Suprapubic skin (tissue), 3 donors: Measurements from ENCODE around the gene PTGES2.

Source experiments
- POLR2A ChIP-seq, 2 donors: fragments of 450-650 bp; IDR thresholded peaks; one replicate each; pipeline ENCODE4 v1.6.1; 2017; ENCODE audit warnings: antibody characterized with exemption in 2 of 2, mild to moderate bottlenecking in 2 of 2, moderate library complexity in 2 of 2
- TF ChIP-seq, protein P1 (sequence below), 2 donors: fragments of 200-600 bp in 1 of 2; fragments of 450-650 bp in 1 of 2; sonication (generic) in 1 of 2; IDR thresholded peaks; one replicate each; pipeline ENCODE4 v1.5.1; 2016 to 2019; ENCODE audit warnings: antibody characterized with exemption in 2 of 2, mild to moderate bottlenecking in 1 of 2, moderate library complexity in 1 of 2

DNA sequence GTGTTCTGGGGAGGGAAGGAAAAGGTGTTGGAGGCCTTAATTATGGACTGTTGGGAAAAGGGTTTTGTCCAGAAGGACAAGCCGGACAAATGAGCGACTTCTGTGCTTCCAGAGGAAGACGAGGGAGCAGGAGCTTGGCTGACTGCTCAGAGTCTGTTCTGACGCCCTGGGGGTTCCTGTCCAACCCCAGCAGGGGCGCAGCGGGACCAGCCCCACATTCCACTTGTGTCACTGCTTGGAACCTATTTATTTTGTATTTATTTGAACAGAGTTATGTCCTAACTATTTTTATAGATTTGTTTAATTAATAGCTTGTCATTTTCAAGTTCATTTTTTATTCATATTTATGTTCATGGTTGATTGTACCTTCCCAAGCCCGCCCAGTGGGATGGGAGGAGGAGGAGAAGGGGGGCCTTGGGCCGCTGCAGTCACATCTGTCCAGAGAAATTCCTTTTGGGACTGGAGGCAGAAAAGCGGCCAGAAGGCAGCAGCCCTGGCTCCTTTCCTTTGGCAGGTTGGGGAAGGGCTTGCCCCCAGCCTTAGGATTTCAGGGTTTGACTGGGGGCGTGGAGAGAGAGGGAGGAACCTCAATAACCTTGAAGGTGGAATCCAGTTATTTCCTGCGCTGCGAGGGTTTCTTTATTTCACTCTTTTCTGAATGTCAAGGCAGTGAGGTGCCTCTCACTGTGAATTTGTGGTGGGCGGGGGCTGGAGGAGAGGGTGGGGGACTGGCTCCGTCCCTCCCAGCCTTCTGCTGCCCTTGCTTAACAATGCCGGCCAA is 19.1 kb downstream of the PTGES2 start:
- TF ChIP-seq, protein P1, sequence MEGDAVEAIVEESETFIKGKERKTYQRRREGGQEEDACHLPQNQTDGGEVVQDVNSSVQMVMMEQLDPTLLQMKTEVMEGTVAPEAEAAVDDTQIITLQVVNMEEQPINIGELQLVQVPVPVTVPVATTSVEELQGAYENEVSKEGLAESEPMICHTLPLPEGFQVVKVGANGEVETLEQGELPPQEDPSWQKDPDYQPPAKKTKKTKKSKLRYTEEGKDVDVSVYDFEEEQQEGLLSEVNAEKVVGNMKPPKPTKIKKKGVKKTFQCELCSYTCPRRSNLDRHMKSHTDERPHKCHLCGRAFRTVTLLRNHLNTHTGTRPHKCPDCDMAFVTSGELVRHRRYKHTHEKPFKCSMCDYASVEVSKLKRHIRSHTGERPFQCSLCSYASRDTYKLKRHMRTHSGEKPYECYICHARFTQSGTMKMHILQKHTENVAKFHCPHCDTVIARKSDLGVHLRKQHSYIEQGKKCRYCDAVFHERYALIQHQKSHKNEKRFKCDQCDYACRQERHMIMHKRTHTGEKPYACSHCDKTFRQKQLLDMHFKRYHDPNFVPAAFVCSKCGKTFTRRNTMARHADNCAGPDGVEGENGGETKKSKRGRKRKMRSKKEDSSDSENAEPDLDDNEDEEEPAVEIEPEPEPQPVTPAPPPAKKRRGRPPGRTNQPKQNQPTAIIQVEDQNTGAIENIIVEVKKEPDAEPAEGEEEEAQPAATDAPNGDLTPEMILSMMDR (IDR thresholded peaks at IDR 0.05), result no peak
- TF ChIP-seq POLR2A (IDR thresholded peaks at IDR 0.05), result no peak
